ENCODE results near the gene TAC4. TPM values are rescaled to one million over a fixed set of nuclear protein-coding genes. Genes with fewer than 3 reads are reported as not detected.
A peak's percentile ranks its signal among the peaks of the same experiment; 100 is the strongest.

TAC4 gene
- total and polyA plus RNA-seq, 2 experiments from 2014 or later: not detected

GRCh38 chr17:49836111-49837030 lies 11.5 kb downstream of the TAC4 start:
- DNase-seq (ENCODE audit: low spot score): no peak
- no peaks in the 10 kb centered on the region for H3K27me3 ChIP-seq (ENCODE audit: insufficient read depth)
- H3K9me2 ChIP-seq (ENCODE audit: insufficient read depth): no peaks in the 10 kb centered on the region
- H3K36me3 ChIP-seq (ENCODE audit: insufficient read depth): 0 out of 2 replicates have a peak, but pooled peaks cover 3% of the 10 kb centered on the region
- no peaks in the 10 kb centered on the region for H3K4me1 ChIP-seq (ENCODE audit: insufficient read depth)
- H3K4me3 ChIP-seq: no peak overlapping the region
- no peak for ATAC-seq
- Mint-ChIP-seq H3K4me1 (peaks cover 20% of the 10 kb centered on the region), H3K27me3 (ENCODE audit: insufficient read depth, low read depth, poor library complexity) (peaks cover 10% of the 10 kb centered on the region), H3K9me3 (no peaks in the 10 kb centered on the region), H3K4me3 (no peak overlapping the region; the same call in 2 of the 3 replicates), H3K27ac (no peak overlapping the region), H3K36me3 (ENCODE audit: low read depth) (peaks cover 53% of the 10 kb centered on the region)
- TF ChIP-seq POLR2AphosphoS5 (IDR thresholded peaks at IDR 0.05; ENCODE audit: low read depth) (no peak), ZNF331 (CRISPR knock-in tag; IDR thresholded peaks at IDR 0.05; ENCODE audit: low read depth) (no peak)
- H2AFZ ChIP-seq: no peak overlapping the region
- H3F3A ChIP-seq (replicated peaks; ENCODE audit: low read depth): 0 out of 2 replicates have a peak, but pooled peaks cover 4% of the 10 kb centered on the region
- peak overlapping the region; percentile 67; the same call in 1 of the 2 replicates for H3K27ac ChIP-seq (ENCODE audit: low read depth)
- no peaks in the 10 kb centered on the region for H3K79me2 ChIP-seq (replicated peaks; ENCODE audit: insufficient read depth)
- H3K4me2 ChIP-seq: no peak overlapping the region
- peaks cover 8% of the 10 kb centered on the region; the same call in 1 of the 2 replicates for H4K20me1 ChIP-seq (replicated peaks; ENCODE audit: insufficient read depth)

- peaks cover 20% of the 10 kb centered on the region for H3K4me1 Mint-ChIP-seq
- Histone ChIP-seq H3K36me3 (ENCODE audit: insufficient read depth) (peaks cover 6% of the 10 kb centered on the region; the same call in 1 of the 2 replicates), H3K9me2 (ENCODE audit: insufficient read depth) (no peaks in the 10 kb centered on the region), H3K4me2 (no peak overlapping the region), H3K27me3 (ENCODE audit: insufficient read depth) (no peaks in the 10 kb centered on the region), H2AFZ (no peak overlapping the region), H4K20me1 (replicated peaks; ENCODE audit: insufficient read depth) (peaks cover 8% of the 10 kb centered on the region; the same call in 1 of the 2 replicates), H3K27ac (ENCODE audit: low read depth) (peak overlapping the region; percentile 67), H3F3A (replicated peaks; ENCODE audit: low read depth) (0 out of 2 replicates have a peak, but pooled peaks cover 4% of the 10 kb centered on the region), H3K4me3 (no peak overlapping the region), H3K79me2 (replicated peaks; ENCODE audit: insufficient read depth) (no peaks in the 10 kb centered on the region), H3K4me1 (ENCODE audit: insufficient read depth) (no peaks in the 10 kb centered on the region)
- H3K27me3 Mint-ChIP-seq (ENCODE audit: insufficient read depth, low read depth, poor library complexity): peaks cover 8% of the 10 kb centered on the region
- DNase-seq (ENCODE audit: low spot score): no peak
- H3K27ac Mint-ChIP-seq: peak overlapping the region; percentile 78
- peaks cover 58% of the 10 kb centered on the region for H3K36me3 Mint-ChIP-seq (ENCODE audit: low read depth)
- ATAC-seq: no peak
- no peak overlapping the region for H3K4me3 Mint-ChIP-seq
- no peaks in the 10 kb centered on the region for H3K9me3 Mint-ChIP-seq
- no peak for TF ChIP-seq JUNB (IDR thresholded peaks at IDR 0.05; ENCODE audit: unreplicated experiment)
- TF ChIP-seq EZH2phosphoT487 (IDR thresholded peaks at IDR 0.05; ENCODE audit: unreplicated experiment): no peak
- TF ChIP-seq ZNF114 (CRISPR knock-in tag; IDR thresholded peaks at IDR 0.05): no peak
- no peak for TF ChIP-seq CREB1 (CRISPR knock-in tag; IDR thresholded peaks at IDR 0.05; ENCODE audit: low read depth)
- no peak for TF ChIP-seq ZNF462 (CRISPR knock-in tag; IDR thresholded peaks at IDR 0.05)
- TF ChIP-seq, protein P1, sequence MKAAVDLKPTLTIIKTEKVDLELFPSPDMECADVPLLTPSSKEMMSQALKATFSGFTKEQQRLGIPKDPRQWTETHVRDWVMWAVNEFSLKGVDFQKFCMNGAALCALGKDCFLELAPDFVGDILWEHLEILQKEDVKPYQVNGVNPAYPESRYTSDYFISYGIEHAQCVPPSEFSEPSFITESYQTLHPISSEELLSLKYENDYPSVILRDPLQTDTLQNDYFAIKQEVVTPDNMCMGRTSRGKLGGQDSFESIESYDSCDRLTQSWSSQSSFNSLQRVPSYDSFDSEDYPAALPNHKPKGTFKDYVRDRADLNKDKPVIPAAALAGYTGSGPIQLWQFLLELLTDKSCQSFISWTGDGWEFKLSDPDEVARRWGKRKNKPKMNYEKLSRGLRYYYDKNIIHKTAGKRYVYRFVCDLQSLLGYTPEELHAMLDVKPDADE (IDR thresholded peaks at IDR 0.05): no peak
- TF ChIP-seq POLR2AphosphoS5 (IDR thresholded peaks at IDR 0.05; ENCODE audit: low read depth): no peak
- TF ChIP-seq ZNF331 (CRISPR knock-in tag; IDR thresholded peaks at IDR 0.05; ENCODE audit: low read depth): no peak
- TF ChIP-seq EZH2 (IDR thresholded peaks at IDR 0.05; ENCODE audit: low read depth, unreplicated experiment): no peak
- no peak for TF ChIP-seq NANOG (IDR thresholded peaks at IDR 0.05; ENCODE audit: borderline replicate concordance)
- TF ChIP-seq, protein P2, sequence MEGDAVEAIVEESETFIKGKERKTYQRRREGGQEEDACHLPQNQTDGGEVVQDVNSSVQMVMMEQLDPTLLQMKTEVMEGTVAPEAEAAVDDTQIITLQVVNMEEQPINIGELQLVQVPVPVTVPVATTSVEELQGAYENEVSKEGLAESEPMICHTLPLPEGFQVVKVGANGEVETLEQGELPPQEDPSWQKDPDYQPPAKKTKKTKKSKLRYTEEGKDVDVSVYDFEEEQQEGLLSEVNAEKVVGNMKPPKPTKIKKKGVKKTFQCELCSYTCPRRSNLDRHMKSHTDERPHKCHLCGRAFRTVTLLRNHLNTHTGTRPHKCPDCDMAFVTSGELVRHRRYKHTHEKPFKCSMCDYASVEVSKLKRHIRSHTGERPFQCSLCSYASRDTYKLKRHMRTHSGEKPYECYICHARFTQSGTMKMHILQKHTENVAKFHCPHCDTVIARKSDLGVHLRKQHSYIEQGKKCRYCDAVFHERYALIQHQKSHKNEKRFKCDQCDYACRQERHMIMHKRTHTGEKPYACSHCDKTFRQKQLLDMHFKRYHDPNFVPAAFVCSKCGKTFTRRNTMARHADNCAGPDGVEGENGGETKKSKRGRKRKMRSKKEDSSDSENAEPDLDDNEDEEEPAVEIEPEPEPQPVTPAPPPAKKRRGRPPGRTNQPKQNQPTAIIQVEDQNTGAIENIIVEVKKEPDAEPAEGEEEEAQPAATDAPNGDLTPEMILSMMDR (conservative IDR thresholded peaks at IDR 0.05; ENCODE audit: low read depth in 2 of 2): no peak
Measured at GRCh38 chr17:49835472-49835871, 12.4 kb downstream of the TAC4 start.
